Hepatocyte (in vitro differentiated cells): Measurements from ENCODE around the gene PDE4D. TPM values are rescaled to one million over a fixed set of nuclear protein-coding genes. Genes with fewer than 3 reads are reported as not detected.

Source experiments
- DNase-seq: peaks from one replicate; pipeline ENCODE4 v3.0.0-alpha.2; 2016; ENCODE audit warnings: low spot score
- H2AFZ ChIP-seq: fragments of 200-600 bp; sonication (generic); 2 replicates; pipeline ENCODE4 v1.6.0; 2016; ENCODE audit warnings: antibody characterized with exemption, mild to moderate bottlenecking
- H3K27ac ChIP-seq: fragments of 200-600 bp; sonication (generic); 2 replicates; pipeline ENCODE4 v1.5.1; 2016; ENCODE audit warnings: mild to moderate bottlenecking
- H3K27me3 ChIP-seq: fragments of 200-600 bp; sonication (generic); 2 replicates; pipeline ENCODE4 v1.6.1; 2016
- H3K36me3 ChIP-seq: fragments of 200-600 bp; sonication (generic); replicated peaks from 2 replicates; pipeline ENCODE4 v1.5.1; 2016; ENCODE audit warnings: low read depth; ENCODE audit not compliant: insufficient read depth
- H3K4me1 ChIP-seq: fragments of 200-600 bp; sonication (generic); 2 replicates; pipeline ENCODE4 v1.5.1; 2016; ENCODE audit warnings: mild to moderate bottlenecking, moderate library complexity; ENCODE audit not compliant: insufficient read depth
- H3K4me2 ChIP-seq: fragments of 200-600 bp; sonication (generic); 2 replicates; pipeline ENCODE4 v1.6.0; 2016
- H3K4me3 ChIP-seq: fragments of 200-600 bp; sonication (generic); 2 replicates; pipeline ENCODE4 v1.5.1; 2016; ENCODE audit warnings: mild to moderate bottlenecking
- H3K79me2 ChIP-seq: fragments of 200-600 bp; sonication (generic); 2 replicates; pipeline ENCODE4 v1.6.0; 2017; ENCODE audit warnings: mild to moderate bottlenecking
- H3K9me2 ChIP-seq: fragments of 200-600 bp; sonication (generic); replicated peaks from 2 replicates; pipeline ENCODE4 v1.6.0; 2017; ENCODE audit warnings: mild to moderate bottlenecking; ENCODE audit not compliant: insufficient read depth
- H3K9me3 ChIP-seq: fragments of 200-600 bp; sonication (generic); 2 replicates; pipeline ENCODE4 v1.5.1; 2016; ENCODE audit warnings: low read depth, mild to moderate bottlenecking
- H4K20me1 ChIP-seq: fragments of 200-600 bp; sonication (generic); 2 replicates; pipeline ENCODE4 v1.6.0; 2016; ENCODE audit warnings: mild to moderate bottlenecking; ENCODE audit not compliant: insufficient read depth, poor library complexity, severe bottlenecking
- EZH2 ChIP-seq: fragments of 200-600 bp; sonication (generic); IDR thresholded peaks from 2 replicates; pipeline ENCODE4 v1.6.1; 2016; ENCODE audit warnings: antibody characterized with exemption, mild to moderate bottlenecking, borderline replicate concordance
- EZH2phosphoT487 ChIP-seq: fragments of 200-600 bp; sonication (generic); IDR thresholded peaks from one replicate; pipeline ENCODE4 v1.6.1; 2018; ENCODE audit warnings: antibody characterized with exemption, mild to moderate bottlenecking, low read depth, moderate library complexity; ENCODE audit not compliant: unreplicated experiment, severe bottlenecking
- whole genome bisulfite sequencing: methylation state at CpG from one replicate; pipeline ENCODE4 v1.1.6; 2016; ENCODE audit warnings: low lambda C conversion rate; ENCODE audit errors: missing lambda C conversion rate; 5-methylcytosine and 5-hydroxymethylcytosine counted together
- polyA plus RNA-seq: library from polyadenylated mRNA; unstranded; fragments of >200 nt; fragmentation: Nextera tagmentation; extraction: Ambion mirVana; gene quantifications from 2 replicates; pipeline ENCODE4 v1.2.1, GENCODE V29; 2016
- total RNA-seq: library from RNA; depleted of rRNA; stranded (reverse); fragments of >200 nt; gene quantifications from 2 replicates; pipeline ENCODE4 v1.2.3, GENCODE V29; 2014
- TF ChIP-seq, protein P1 (sequence below): fragments of 200-600 bp; sonication (generic); IDR thresholded peaks from 2 replicates; pipeline ENCODE4 v1.5.1; 2016; ENCODE audit warnings: antibody characterized with exemption, mild to moderate bottlenecking; ENCODE audit not compliant: poor library complexity

PDE4D gene
- total and polyA plus RNA-seq, 2 experiments from 2014 or later, result 14.5 to 45.2 TPM

DNA sequence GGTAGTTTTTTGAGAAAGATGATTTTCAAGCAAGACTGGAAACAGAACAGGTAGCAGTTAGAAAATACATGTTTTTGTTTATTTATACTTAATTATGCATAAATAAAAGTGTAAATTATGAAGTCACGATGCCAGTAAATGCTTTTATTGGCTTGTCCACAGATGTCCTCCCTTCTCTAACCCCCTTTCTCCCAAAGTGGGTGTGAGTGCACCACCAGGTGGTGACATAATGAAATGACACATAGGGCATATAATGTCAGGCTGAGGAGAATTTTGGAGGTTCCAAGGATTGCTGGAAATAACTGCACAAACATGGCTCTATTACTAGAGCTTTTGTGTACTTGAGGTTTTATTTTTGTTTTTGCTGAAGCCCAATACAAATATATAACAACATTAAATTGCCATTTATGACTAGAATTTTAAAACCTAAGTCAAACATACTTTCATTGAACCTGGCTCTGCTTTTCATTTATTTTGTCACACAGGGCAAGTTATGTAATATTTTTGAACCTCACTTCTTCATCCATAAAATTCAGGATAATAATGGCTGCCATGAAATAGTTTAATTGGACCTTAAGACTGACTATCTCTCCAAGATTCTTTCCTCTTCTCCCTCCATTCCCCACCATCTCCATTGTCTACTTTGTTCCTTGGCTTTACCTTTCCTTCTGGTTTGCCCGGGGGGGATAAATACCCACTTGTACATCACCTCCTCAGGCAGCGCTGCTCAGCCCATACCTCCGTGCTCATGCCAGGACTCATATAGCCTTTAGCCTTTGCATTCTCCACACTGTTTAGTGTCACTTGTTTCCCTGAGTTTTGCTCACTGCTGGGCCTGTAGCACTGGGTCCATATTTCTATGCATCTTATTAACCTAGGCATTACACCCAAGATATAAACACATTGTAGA, 168.8 kb downstream of the PDE4D start:
- TF ChIP-seq EZH2phosphoT487 (no peak), EZH2 (no peak)
- TF ChIP-seq, protein P1, sequence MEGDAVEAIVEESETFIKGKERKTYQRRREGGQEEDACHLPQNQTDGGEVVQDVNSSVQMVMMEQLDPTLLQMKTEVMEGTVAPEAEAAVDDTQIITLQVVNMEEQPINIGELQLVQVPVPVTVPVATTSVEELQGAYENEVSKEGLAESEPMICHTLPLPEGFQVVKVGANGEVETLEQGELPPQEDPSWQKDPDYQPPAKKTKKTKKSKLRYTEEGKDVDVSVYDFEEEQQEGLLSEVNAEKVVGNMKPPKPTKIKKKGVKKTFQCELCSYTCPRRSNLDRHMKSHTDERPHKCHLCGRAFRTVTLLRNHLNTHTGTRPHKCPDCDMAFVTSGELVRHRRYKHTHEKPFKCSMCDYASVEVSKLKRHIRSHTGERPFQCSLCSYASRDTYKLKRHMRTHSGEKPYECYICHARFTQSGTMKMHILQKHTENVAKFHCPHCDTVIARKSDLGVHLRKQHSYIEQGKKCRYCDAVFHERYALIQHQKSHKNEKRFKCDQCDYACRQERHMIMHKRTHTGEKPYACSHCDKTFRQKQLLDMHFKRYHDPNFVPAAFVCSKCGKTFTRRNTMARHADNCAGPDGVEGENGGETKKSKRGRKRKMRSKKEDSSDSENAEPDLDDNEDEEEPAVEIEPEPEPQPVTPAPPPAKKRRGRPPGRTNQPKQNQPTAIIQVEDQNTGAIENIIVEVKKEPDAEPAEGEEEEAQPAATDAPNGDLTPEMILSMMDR, result peak; percentile 60
- no peaks in the 10 kb centered on the region for H3K9me2 ChIP-seq
- H3K4me3 ChIP-seq, result no peak overlapping the region
- peak overlapping the region; percentile 25 for H3K27ac ChIP-seq
- H3K36me3 ChIP-seq, result no peaks in the 10 kb centered on the region
- no peaks in the 10 kb centered on the region for H3K27me3 ChIP-seq
- H3K4me1 ChIP-seq, result no peaks in the 10 kb centered on the region
- H4K20me1 ChIP-seq, result no peaks in the 10 kb centered on the region
- DNase-seq, result peak; percentile 57
- WGBS, result 67% methylated on average over 4 of the region's 4 CpGs
- H3K4me2 ChIP-seq, result no peak overlapping the region
- H2AFZ ChIP-seq, result no peak overlapping the region
- H3K79me2 ChIP-seq, result peaks cover 4% of the 10 kb centered on the region
- no peaks in the 10 kb centered on the region for H3K9me3 ChIP-seq

DNA sequence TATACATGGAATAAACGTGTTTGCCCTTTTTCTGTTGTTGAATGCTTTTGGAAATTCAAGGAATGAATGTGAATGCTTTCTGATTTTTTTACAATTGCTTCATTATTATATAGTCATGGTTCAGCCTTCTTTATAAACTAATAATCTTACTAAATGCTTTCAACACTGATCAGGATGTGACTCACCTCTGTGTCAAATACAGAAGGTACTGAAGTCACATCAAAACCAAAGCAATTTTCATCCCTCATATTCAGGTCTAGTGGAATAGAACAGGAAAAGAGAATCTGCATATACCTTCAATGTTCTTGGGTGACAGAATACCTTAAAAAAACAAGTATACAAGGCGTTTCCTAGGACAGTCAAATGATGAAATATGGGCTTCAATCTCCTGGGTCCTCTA, 170.7 kb downstream of the PDE4D start:
- Histone ChIP-seq H3K79me2 (peaks cover 4% of the 10 kb centered on the region), H4K20me1 (no peaks in the 10 kb centered on the region), H3K36me3 (no peaks in the 10 kb centered on the region), H3K4me1 (no peaks in the 10 kb centered on the region), H3K27me3 (no peaks in the 10 kb centered on the region), H3K9me2 (no peaks in the 10 kb centered on the region), H3K27ac (no peak overlapping the region), H2AFZ (no peak overlapping the region), H3K9me3 (no peaks in the 10 kb centered on the region), H3K4me2 (no peak overlapping the region), H3K4me3 (no peak overlapping the region)
- WGBS, result 85% methylated on average over 2 of the region's 2 CpGs
- no peak for DNase-seq
- TF ChIP-seq EZH2phosphoT487, result no peak
- TF ChIP-seq, protein P1, result no peak
- TF ChIP-seq EZH2, result no peak

DNA sequence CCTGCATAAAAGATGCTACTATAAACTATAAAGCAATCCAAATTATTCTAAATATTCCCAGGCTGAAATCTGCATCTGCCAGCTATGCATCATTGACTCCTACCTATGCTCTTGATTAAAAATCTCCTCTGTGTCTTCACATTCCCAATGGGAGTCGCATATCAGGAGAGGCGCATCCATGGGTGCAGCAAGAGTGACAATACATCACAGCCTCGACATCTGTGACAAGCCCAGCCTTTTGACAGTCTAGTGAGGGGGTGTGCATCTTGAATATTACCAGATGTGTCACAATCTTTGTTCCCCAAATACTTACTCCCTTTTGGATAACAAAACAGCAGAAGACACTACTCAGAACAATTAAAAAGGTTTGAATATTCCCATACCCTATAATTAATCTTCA, 171.8 kb downstream of the PDE4D start:
- H3K9me3 ChIP-seq, result no peaks in the 10 kb centered on the region
- H2AFZ ChIP-seq, result no peak overlapping the region
- no peak for DNase-seq
- no peaks in the 10 kb centered on the region for H4K20me1 ChIP-seq
- H3K79me2 ChIP-seq, result peaks cover 4% of the 10 kb centered on the region
- no peak overlapping the region for H3K27ac ChIP-seq
- no peaks in the 10 kb centered on the region for H3K36me3 ChIP-seq
- no peaks in the 10 kb centered on the region for H3K27me3 ChIP-seq
- no peaks in the 10 kb centered on the region for H3K4me1 ChIP-seq
- no peak overlapping the region for H3K4me2 ChIP-seq
- no peaks in the 10 kb centered on the region for H3K9me2 ChIP-seq
- TF ChIP-seq EZH2phosphoT487, result no peak
- TF ChIP-seq EZH2, result no peak
- TF ChIP-seq, protein P1, result no peak
- WGBS, result 94% methylated on average over 3 of the region's 3 CpGs
- no peak overlapping the region for H3K4me3 ChIP-seq
